Ovary (tissue), 9 donors: Measurements from ENCODE around the gene RHBDF2. TPM values are rescaled to one million over a fixed set of nuclear protein-coding genes. Genes with fewer than 3 reads are reported as not detected.

Source experiments
- DNase-seq, 5 donors: peaks; one replicate each; pipeline ENCODE4 v3.0.0-alpha.2; 2019 to 2020
- H3K27ac ChIP-seq, 2 donors: fragments of 200-600 bp; one replicate each; pipeline versions ENCODE4 v1.5.1 to v1.8.0; 2019 to 2022
- H3K27me3 ChIP-seq: fragments of 200-600 bp; one replicate; pipeline ENCODE4 v1.8.0; 2022
- H3K36me3 ChIP-seq: fragments of 200-600 bp; sonication (generic); one replicate; pipeline ENCODE4 v1.5.1; 2019
- H3K4me1 ChIP-seq: one replicate; pipeline ENCODE4 v1.8.1; 2013; ENCODE audit warnings: mild to moderate bottlenecking, moderate library complexity; ENCODE audit not compliant: insufficient read depth
- H3K4me3 ChIP-seq: fragments of 200-600 bp; sonication (generic); one replicate; pipeline ENCODE4 v1.5.1; 2017
- H3K9me3 ChIP-seq, 2 donors: fragments of 200-600 bp in 1 of 2; sonication (generic) in 1 of 2; one replicate each; pipeline versions ENCODE4 v1.5.1 to v1.8.1; 2013 to 2019; ENCODE audit warnings: mild to moderate bottlenecking in 1 of 2, moderate library complexity in 1 of 2
- CTCF ChIP-seq, 3 donors: fragments of 450-650 bp in 2 of 3; fragments of 200-600 bp in 1 of 3; IDR thresholded peaks; one replicate each; pipeline versions ENCODE4 v1.5.1 to v1.8.0; 2016 to 2022; ENCODE audit warnings: antibody characterized with exemption in 3 of 3, mild to moderate bottlenecking in 1 of 3
- EP300 ChIP-seq: sonication (generic); formaldehyde crosslinking; IDR thresholded peaks from one replicate; pipeline ENCODE4 v1.6.1; 2017; ENCODE audit warnings: antibody characterized with exemption
- POLR2A ChIP-seq: fragments of 450-650 bp; IDR thresholded peaks from one replicate; pipeline ENCODE4 v1.6.1; 2017; ENCODE audit warnings: antibody characterized with exemption, mild to moderate bottlenecking, moderate library complexity
- WGBS, 3 donors: extraction: QIAGEN DNeasy Blood & Tissue Kit in 1 of 3; methylation state at CpG; one replicate each; pipeline versions ENCODE4 v1.1.5 to v1.1.7; 2013 to 2017; 5-methylcytosine and 5-hydroxymethylcytosine counted together
- intact Hi-C, 4 donors: fragments of 100-400 bp; cut with DNase I; formaldehyde crosslinking; loops; one replicate each; pipeline versions ENCODE4 v1.11.0 to v1.15.1; 2022 to 2023
- polyA plus RNA-seq, 2 donors: library from polyadenylated mRNA; stranded (reverse); fragments of 200-250 nt in 1 of 2; fragments of 350-450 nt in 1 of 2; fragmentation: Illumina TruSeq in 1 of 2; extraction: RNeasy Lipid Tissue Mini Kit (QIAGEN cat#74804) in 1 of 2; gene quantifications; one replicate each; pipeline ENCODE4 v1.2.3, GENCODE V29; 2013 to 2014
- total RNA-seq, 7 donors: library from RNA; depleted of rRNA in 2 of 7; stranded (reverse); fragments of >200 nt in 2 of 7; fragmentation: NEBNext Ultra II Directional in 3 of 7; extraction: Animal tissue kit (Norgen Biotek cat#: 25700) in 3 of 7; gene quantifications; one replicate each; pipeline versions ENCODE4 v1.1.0 to v1.2.4, GENCODE V29; 2016 to 2023
- donor health status: DM: no; HTN: no; CAD: no; lungs with moderate emphysema.
- donor health status: DM: no; HTN: no; CAD: no.
- donor health status: Bipolar disorder and iron deficiency.
- donor health status: DM: yes; HTN: yes; CAD: no.
- donor health status: DM: no; HTN: no; CAD: no.
- donor health status: DM: yes; HTN: yes; CAD: no.

The RHBDF2 gene
- total and polyA plus RNA-seq, 9 donors = 3.3 to 39.9 (median 19.5) TPM

- WGBS, 3 donors = 68 to 77% (median 69%) methylated on average over 21 of the region's 21 CpGs
- no peak for TF ChIP-seq CTCF (IDR thresholded peaks at IDR 0.05)
- no peak for TF ChIP-seq POLR2A
- no peak for TF ChIP-seq EP300
- intact Hi-C loops = no loop called here
- Histone ChIP-seq H3K4me1 (peaks cover 21% of the 10 kb centered on the region), H3K27me3 (no peaks in the 10 kb centered on the region), H3K4me3 (no peak overlapping the region), H3K9me3 (no peaks in the 10 kb centered on the region), H3K27ac (peak overlapping the region in 1 of 2 donors; percentile 39), H3K36me3 (no peaks in the 10 kb centered on the region)
- no peak for DNase-seq
Measured at GRCh38 chr17:76493505-76494167, 7.6 kb downstream of the RHBDF2 start.

GRCh38 chr17:76492989-76493501 is 8.2 kb downstream of the RHBDF2 start:
- no peak overlapping the region for H3K4me3 ChIP-seq
- whole genome bisulfite sequencing, 3 donors = 17 to 25% (median 19%) methylated on average over 15 of the region's 15 CpGs
- peak in 3 of 5 donors; percentile 51 to 68 (median 55) for DNase-seq

GRCh38 chr17:76492123-76492988 is 8.9 kb downstream of the RHBDF2 start:
- H3K27me3 ChIP-seq = no peaks in the 10 kb centered on the region
- H3K36me3 ChIP-seq = no peaks in the 10 kb centered on the region
- DNase-seq = no peak
- no peak overlapping the region for H3K4me3 ChIP-seq
- H3K4me1 ChIP-seq = peaks cover 9% of the 10 kb centered on the region
- peak overlapping the region in 1 of 2 donors; percentile 39 for H3K27ac ChIP-seq
- 83 to 87% (median 84%) methylated on average over 10 to 11 of the region's 11 CpGs for WGBS, 3 donors
- intact Hi-C loops = no loop called here
- TF ChIP-seq POLR2A (no peak), EP300 (no peak), CTCF (IDR thresholded peaks at IDR 0.05) (no peak)
- no peaks in the 10 kb centered on the region for H3K9me3 ChIP-seq

More at GRCh38 chr17:76492989-76493501, 8.2 kb downstream of the RHBDF2 start:
- H3K27me3 ChIP-seq = no peaks in the 10 kb centered on the region
- TF ChIP-seq POLR2A (no peak), CTCF (IDR thresholded peaks at IDR 0.05) (no peak)
- H3K27ac ChIP-seq = peak overlapping the region in 1 of 2 donors; percentile 39
- peaks cover 16% of the 10 kb centered on the region for H3K4me1 ChIP-seq
- no peaks in the 10 kb centered on the region for H3K9me3 ChIP-seq
- intact Hi-C loops = no loop called here
- H3K36me3 ChIP-seq = no peaks in the 10 kb centered on the region

- no peaks in the 10 kb centered on the region for H3K27me3 ChIP-seq
- no peak overlapping the region for H3K4me3 ChIP-seq
- no peak overlapping the region for H3K27ac ChIP-seq
- DNase-seq = no peak
- H3K4me1 ChIP-seq = peaks cover 9% of the 10 kb centered on the region
- TF ChIP-seq CTCF (IDR thresholded peaks at IDR 0.05) (no peak), EP300 (no peak), POLR2A (no peak)
- no peaks in the 10 kb centered on the region for H3K9me3 ChIP-seq
- 86 to 94% (median 92%) methylated on average over 17 of the region's 17 CpGs for WGBS, 3 donors
- H3K36me3 ChIP-seq = no peaks in the 10 kb centered on the region
- intact Hi-C loops = no loop called here
Measured at GRCh38 chr17:76491271-76492122, 9.7 kb downstream of the RHBDF2 start.
